ENCODE results near the gene RASSF10.
A peak's percentile ranks its signal among the peaks of the same experiment; 100 is the strongest.

RASSF10 gene
- 0 reads per million in 2 experiments for total RNA-seq

GRCh38 chr11:13008625-13009475 is at the start of gene RASSF10:
TSS of gene RASSF10 (plus strand) at chr11:13009316. CDS start at chr11:13009577, 261 bp downstream.
- DNase-seq (ENCODE audit: low read depth), result no peak

GRCh38 chr11:12961615-12962014 is 47.5 kb upstream of the RASSF10 start:
- no peak for DNase-seq (ENCODE audit: low read depth)

- DNase-seq (ENCODE audit: low read depth), result no peak
These were observed 46.8 kb upstream of the RASSF10 start for GRCh38 chr11:12962306-12962705.

- no peak for DNase-seq (ENCODE audit: low read depth)
These were observed 46.1 kb upstream of the RASSF10 start for GRCh38 chr11:12963051-12963450.

GRCh38 chr11:12963792-12964536 is 45.2 kb upstream of the RASSF10 start:
- peak; percentile 43 for DNase-seq (ENCODE audit: low read depth)

GRCh38 chr11:12964650-12965049 is 44.5 kb upstream of the RASSF10 start:
- DNase-seq (ENCODE audit: low read depth), result no peak

- no peak for DNase-seq (ENCODE audit: low read depth)
These were observed 43.1 kb upstream of the RASSF10 start for GRCh38 chr11:12966002-12966401.

- DNase-seq (ENCODE audit: low read depth), result no peak
These were observed 41.0 kb upstream of the RASSF10 start for GRCh38 chr11:12968101-12968500.

- no peak for DNase-seq (ENCODE audit: low read depth)
These were observed 40.3 kb upstream of the RASSF10 start for GRCh38 chr11:12968826-12969225.

GRCh38 chr11:12971955-12972354 is 37.2 kb upstream of the RASSF10 start:
- no peak for DNase-seq (ENCODE audit: low read depth)

- DNase-seq (ENCODE audit: low read depth), result no peak
These were observed 35.5 kb upstream of the RASSF10 start for GRCh38 chr11:12973528-12974181.

GRCh38 chr11:12975195-12975594 is 33.9 kb upstream of the RASSF10 start:
- DNase-seq (ENCODE audit: low read depth), result no peak

GRCh38 chr11:12979928-12980689 is 29.0 kb upstream of the RASSF10 start:
- DNase-seq (ENCODE audit: low read depth), result no peak

GRCh38 chr11:12981676-12982522 is 27.2 kb upstream of the RASSF10 start:
- DNase-seq (ENCODE audit: low read depth), result no peak

GRCh38 chr11:12983336-12983735 is 25.8 kb upstream of the RASSF10 start:
- DNase-seq (ENCODE audit: low read depth), result no peak

- DNase-seq (ENCODE audit: low read depth), result no peak
These were observed 22.8 kb upstream of the RASSF10 start for GRCh38 chr11:12986194-12986898.

- DNase-seq (ENCODE audit: low read depth), result no peak
These were observed 19.5 kb upstream of the RASSF10 start for GRCh38 chr11:12989428-12990161.

- no peak for DNase-seq (ENCODE audit: low read depth)
These were observed 19.0 kb upstream of the RASSF10 start for GRCh38 chr11:12990162-12990480.

GRCh38 chr11:12991426-12991825 is 17.7 kb upstream of the RASSF10 start:
- no peak for DNase-seq (ENCODE audit: low read depth)

GRCh38 chr11:12993626-12994025 is 15.5 kb upstream of the RASSF10 start:
- no peak for DNase-seq (ENCODE audit: low read depth)

Measured in T follicular helper cell (primary cell).